ENCODE data around the gene CAMTA1. TPM values are rescaled to one million over a fixed set of nuclear protein-coding genes. Genes with fewer than 3 reads are reported as not detected.

Gene CAMTA1
- total RNA-seq, 1 experiment from 2014 or later, result 50.3 TPM

DNA sequence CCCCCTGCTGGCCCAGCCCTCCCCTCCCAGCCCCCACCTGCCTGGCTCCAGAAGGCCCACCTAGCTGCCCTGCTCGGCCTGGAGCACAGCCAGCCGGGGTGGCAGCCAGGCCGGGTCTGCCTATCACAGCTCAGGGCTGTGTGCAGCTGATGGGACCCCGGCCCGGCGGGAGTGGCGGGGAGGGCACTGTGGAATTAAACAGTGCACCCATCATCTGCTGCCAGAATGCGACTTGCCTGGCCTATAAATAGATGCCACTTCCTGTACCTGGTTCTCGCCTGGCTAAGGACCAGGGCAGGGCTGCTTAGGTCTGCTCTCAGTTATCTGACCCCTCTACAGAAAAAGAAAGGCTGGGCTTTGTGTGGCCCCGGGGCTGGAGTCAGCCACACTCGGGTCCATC is 887.6 kb downstream of the CAMTA1 start:
- Mint-ChIP-seq H3K4me3 (ENCODE audit: low read depth, unreplicated experiment) (no peak overlapping the region), H3K9me3 (ENCODE audit: low read depth, unreplicated experiment) (no peaks in the 10 kb centered on the region), H3K36me3 (ENCODE audit: insufficient read depth, unreplicated experiment) (no peaks in the 10 kb centered on the region), H3K27me3 (ENCODE audit: unreplicated experiment) (peaks cover 66% of the 10 kb centered on the region), H3K27ac (ENCODE audit: unreplicated experiment) (no peak overlapping the region), H3K4me1 (ENCODE audit: low read depth, unreplicated experiment) (peaks cover 9% of the 10 kb centered on the region)
- intact Hi-C loops (cut with micrococcal nuclease; ENCODE audit: unreplicated experiment), result no loop called here
- no TSS peak for BruUV-seq (replicated peaks)
- TF ChIP-seq, protein P1, sequence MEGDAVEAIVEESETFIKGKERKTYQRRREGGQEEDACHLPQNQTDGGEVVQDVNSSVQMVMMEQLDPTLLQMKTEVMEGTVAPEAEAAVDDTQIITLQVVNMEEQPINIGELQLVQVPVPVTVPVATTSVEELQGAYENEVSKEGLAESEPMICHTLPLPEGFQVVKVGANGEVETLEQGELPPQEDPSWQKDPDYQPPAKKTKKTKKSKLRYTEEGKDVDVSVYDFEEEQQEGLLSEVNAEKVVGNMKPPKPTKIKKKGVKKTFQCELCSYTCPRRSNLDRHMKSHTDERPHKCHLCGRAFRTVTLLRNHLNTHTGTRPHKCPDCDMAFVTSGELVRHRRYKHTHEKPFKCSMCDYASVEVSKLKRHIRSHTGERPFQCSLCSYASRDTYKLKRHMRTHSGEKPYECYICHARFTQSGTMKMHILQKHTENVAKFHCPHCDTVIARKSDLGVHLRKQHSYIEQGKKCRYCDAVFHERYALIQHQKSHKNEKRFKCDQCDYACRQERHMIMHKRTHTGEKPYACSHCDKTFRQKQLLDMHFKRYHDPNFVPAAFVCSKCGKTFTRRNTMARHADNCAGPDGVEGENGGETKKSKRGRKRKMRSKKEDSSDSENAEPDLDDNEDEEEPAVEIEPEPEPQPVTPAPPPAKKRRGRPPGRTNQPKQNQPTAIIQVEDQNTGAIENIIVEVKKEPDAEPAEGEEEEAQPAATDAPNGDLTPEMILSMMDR (IDR thresholded peaks at IDR 0.05; ENCODE audit: unreplicated experiment), result no peak
- DNase-seq, result no peak
- CTCF ChIA-PET, result interaction anchor here (2.1 kb wide), 1 partner anchor 79 kb away, joined by 5 read pairs; no protein-coding TSS in a partner anchor

DNA sequence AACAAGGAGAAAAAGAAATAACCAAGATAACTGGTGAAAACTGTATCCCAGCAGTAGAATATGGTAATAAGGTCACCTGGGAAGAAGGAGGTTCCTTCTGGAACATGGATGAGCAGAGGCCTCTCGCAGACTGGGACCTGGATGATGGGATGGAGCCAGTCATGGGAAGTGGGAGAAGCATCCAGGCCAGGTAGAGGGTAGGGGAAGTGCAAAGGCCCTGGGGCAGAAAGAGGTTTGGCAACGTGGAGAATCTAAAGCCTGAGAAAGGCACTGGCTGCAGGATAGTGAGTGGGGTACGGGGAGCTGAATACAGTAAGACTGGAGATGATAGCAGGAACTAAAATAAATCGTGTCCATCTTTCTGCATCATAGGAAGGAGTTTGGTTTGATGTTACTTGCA is 889.7 kb downstream of the CAMTA1 start:
- CTCF ChIA-PET, result no interaction called here
- peaks cover 6% of the 10 kb centered on the region for H3K4me1 Mint-ChIP-seq (ENCODE audit: low read depth, unreplicated experiment)
- peaks cover 74% of the 10 kb centered on the region for H3K27me3 Mint-ChIP-seq (ENCODE audit: unreplicated experiment)
- H3K9me3 Mint-ChIP-seq (ENCODE audit: low read depth, unreplicated experiment), result no peaks in the 10 kb centered on the region
- BruUV-seq (replicated peaks), result no TSS peak
- TF ChIP-seq, protein P1 (IDR thresholded peaks at IDR 0.05; ENCODE audit: unreplicated experiment), result no peak
- no peak overlapping the region for H3K27ac Mint-ChIP-seq (ENCODE audit: unreplicated experiment)
- intact Hi-C loops (cut with micrococcal nuclease; ENCODE audit: unreplicated experiment), result no loop called here
- no peaks in the 10 kb centered on the region for H3K36me3 Mint-ChIP-seq (ENCODE audit: insufficient read depth, unreplicated experiment)
- no peak overlapping the region for H3K4me3 Mint-ChIP-seq (ENCODE audit: low read depth, unreplicated experiment)
- no peak for DNase-seq

DNA sequence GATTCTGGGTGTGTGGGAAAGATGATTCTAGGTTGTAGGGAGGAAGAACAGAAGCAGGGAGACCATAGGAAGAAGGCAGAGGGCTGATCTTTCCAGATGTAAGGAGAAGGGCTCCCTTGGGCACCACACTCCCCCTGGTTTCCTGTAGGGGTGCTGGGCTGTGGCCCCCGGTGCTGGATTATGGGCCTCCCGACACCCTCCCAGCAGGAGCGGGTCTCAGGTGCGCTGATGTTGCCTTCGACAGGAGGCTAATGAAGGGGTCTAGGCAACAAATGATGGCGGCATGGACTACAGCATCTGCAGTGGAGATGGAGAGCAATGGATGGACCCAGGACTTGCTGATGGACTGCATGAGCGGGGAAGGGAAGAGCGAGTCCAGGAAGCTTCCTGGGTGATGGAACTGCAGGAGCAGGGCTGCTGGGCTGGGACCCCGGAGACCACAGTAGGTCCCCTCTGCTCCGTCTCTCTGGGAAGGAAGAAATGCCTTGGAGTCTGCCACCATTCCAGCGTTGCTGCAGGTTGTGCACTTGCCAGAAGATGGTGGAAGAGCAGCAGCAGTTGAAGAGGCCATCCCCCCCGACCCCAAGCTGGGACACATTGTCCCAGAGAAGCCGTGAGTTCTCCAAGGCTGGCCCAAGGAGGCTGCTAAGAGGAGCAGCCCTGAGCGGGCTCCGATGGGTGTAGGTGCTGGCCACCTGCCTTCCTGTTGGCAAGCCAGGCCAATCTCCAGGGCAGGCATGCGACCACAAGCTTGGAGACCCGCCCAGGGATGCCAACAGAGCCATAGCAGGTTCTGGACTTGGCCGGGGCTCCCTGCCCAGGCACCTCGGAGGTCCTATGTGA is 890.4 kb downstream of the CAMTA1 start:
- CTCF ChIA-PET, result interaction anchor here (1.2 kb wide), 1 partner anchor 8 kb away, joined by 3 read pairs; no protein-coding TSS in a partner anchor
- intact Hi-C loops (cut with micrococcal nuclease; ENCODE audit: unreplicated experiment), result no loop called here
- peaks cover 7% of the 10 kb centered on the region for H3K36me3 Mint-ChIP-seq (ENCODE audit: insufficient read depth, unreplicated experiment)
- no peaks in the 10 kb centered on the region for H3K9me3 Mint-ChIP-seq (ENCODE audit: low read depth, unreplicated experiment)
- no peak overlapping the region for H3K4me3 Mint-ChIP-seq (ENCODE audit: low read depth, unreplicated experiment)
- DNase-seq, result no peak
- TF ChIP-seq, protein P1 (IDR thresholded peaks at IDR 0.05; ENCODE audit: unreplicated experiment), result no peak
- no peaks in the 10 kb centered on the region for H3K4me1 Mint-ChIP-seq (ENCODE audit: low read depth, unreplicated experiment)
- peaks cover 67% of the 10 kb centered on the region for H3K27me3 Mint-ChIP-seq (ENCODE audit: unreplicated experiment)
- no peak overlapping the region for H3K27ac Mint-ChIP-seq (ENCODE audit: unreplicated experiment)
- BruUV-seq (replicated peaks), result no TSS peak

DNA sequence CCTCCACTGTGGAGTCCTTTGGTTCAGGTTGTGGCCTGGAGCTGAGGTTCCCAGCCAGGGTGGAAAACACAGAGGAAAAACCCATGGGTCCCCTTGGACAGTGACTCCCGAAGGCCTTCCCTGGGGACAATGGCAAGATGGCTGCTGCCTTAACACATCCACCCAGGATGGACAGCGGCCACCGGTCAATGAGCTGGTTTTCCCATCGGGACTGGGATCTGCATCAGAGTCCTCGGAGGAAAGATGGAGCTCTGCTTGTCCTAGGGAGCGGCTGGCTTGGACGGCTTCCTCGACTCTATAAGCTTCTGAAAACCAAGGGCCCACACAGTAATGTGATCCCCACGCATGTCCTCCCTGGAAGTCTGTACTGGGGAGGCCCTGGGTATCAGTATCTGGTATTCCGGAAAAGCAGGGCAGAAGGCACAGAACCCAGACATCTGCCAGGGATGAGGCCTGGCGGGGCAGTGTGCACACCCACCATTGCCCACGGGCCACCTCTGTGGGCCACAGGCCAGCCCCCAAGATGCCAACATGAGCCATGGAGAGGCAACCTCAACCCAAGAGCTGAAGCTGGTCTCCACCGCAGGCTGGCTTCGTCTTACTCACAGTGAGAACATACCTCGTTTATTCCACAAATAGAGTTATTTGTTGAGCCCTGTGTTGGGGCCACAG is 891.2 kb downstream of the CAMTA1 start:
- Mint-ChIP-seq H3K4me1 (ENCODE audit: low read depth, unreplicated experiment) (no peaks in the 10 kb centered on the region), H3K27ac (ENCODE audit: unreplicated experiment) (no peak overlapping the region), H3K36me3 (ENCODE audit: insufficient read depth, unreplicated experiment) (peaks cover 8% of the 10 kb centered on the region), H3K9me3 (ENCODE audit: low read depth, unreplicated experiment) (no peaks in the 10 kb centered on the region), H3K4me3 (ENCODE audit: low read depth, unreplicated experiment) (no peak overlapping the region), H3K27me3 (ENCODE audit: unreplicated experiment) (peaks cover 64% of the 10 kb centered on the region)
- DNase-seq, result no peak
- CTCF ChIA-PET, result interaction anchor here (1.2 kb wide), 1 partner anchor 9 kb away, joined by 3 read pairs; no protein-coding TSS in a partner anchor
- intact Hi-C loops (cut with micrococcal nuclease; ENCODE audit: unreplicated experiment), result no loop called here
- BruUV-seq (replicated peaks), result no TSS peak
- TF ChIP-seq, protein P1 (IDR thresholded peaks at IDR 0.05; ENCODE audit: unreplicated experiment), result no peak
